Measurements from ENCODE around the gene ANKRD52. TPM values are rescaled to one million over a fixed set of nuclear protein-coding genes. Genes with fewer than 3 reads are reported as not detected.
"Not testable (repeated sequence)": the region's sequence is repeated elsewhere in the genome, so short reads cannot be mapped to it uniquely, and the experiment has no call there.

ANKRD52 gene
- polyA plus RNA-seq, 1 experiment = 26.8 TPM

GRCh38 chr12:56297400-56297799 is 39.2 kb upstream of the ANKRD52 start:
- CTCF ChIA-PET = interaction anchor here (0.6 to 1.8 kb wide), 4 partner anchors 12 to 108 kb away, joined by 3 to 6 read pairs (median 4); partner anchors contain the start of genes ANKRD52, IL23A and SMARCC2
- Histone ChIP-seq H3K27me3 (ENCODE audit: control insufficient read depth, insufficient read depth, low read length) (no peaks in the 10 kb centered on the region), H3K36me3 (ENCODE audit: control insufficient read depth, insufficient read depth, low read length) (no peaks in the 10 kb centered on the region), H3K4me3 (ENCODE audit: low read depth, low read length) (no peak overlapping the region)
- no peak for TF ChIP-seq CTCF (IDR thresholded peaks at IDR 0.05; ENCODE audit: insufficient read depth, low read depth, low read length)
- DNase-seq (ENCODE audit: low read depth) = no peak
- POLR2A ChIA-PET = no interaction called here

- Histone ChIP-seq H3K4me3 (ENCODE audit: low read depth, low read length) (no peak overlapping the region), H3K36me3 (ENCODE audit: control insufficient read depth, insufficient read depth, low read length) (no peaks in the 10 kb centered on the region), H3K27me3 (ENCODE audit: control insufficient read depth, insufficient read depth, low read length) (no peaks in the 10 kb centered on the region)
- no peak for DNase-seq (ENCODE audit: low read depth)
- ChIA-PET CTCF (interaction anchor here (0.7 to 1.1 kb wide), 2 partner anchors 12 to 107 kb away, joined by 3 to 4 read pairs; partner anchors contain the start of gene SMARCC2), POLR2A (no interaction called here)
- no peak for TF ChIP-seq CTCF (IDR thresholded peaks at IDR 0.05; ENCODE audit: insufficient read depth, low read depth, low read length)
These were observed 38.1 kb upstream of the ANKRD52 start for GRCh38 chr12:56296295-56296694.

- no peaks in the 10 kb centered on the region for H3K27me3 ChIP-seq (ENCODE audit: control insufficient read depth, insufficient read depth, low read length)
- CTCF ChIA-PET = interaction anchor here (0.8 to 1.1 kb wide), 2 partner anchors 10 to 171 kb away, joined by 3 read pairs; no protein-coding TSS in a partner anchor
- TF ChIP-seq CTCF (IDR thresholded peaks at IDR 0.05; ENCODE audit: insufficient read depth, low read depth, low read length) = no peak
- DNase-seq (ENCODE audit: low read depth) = no peak
- no peaks in the 10 kb centered on the region for H3K36me3 ChIP-seq (ENCODE audit: control insufficient read depth, insufficient read depth, low read length)
- POLR2A ChIA-PET = no interaction called here
- no peak overlapping the region for H3K4me3 ChIP-seq (ENCODE audit: low read depth, low read length)
These were observed 35.6 kb upstream of the ANKRD52 start for GRCh38 chr12:56293795-56294194.

- Histone ChIP-seq H3K4me3 (ENCODE audit: low read depth, low read length) (no peak overlapping the region), H3K27me3 (ENCODE audit: control insufficient read depth, insufficient read depth, low read length) (no peaks in the 10 kb centered on the region), H3K36me3 (ENCODE audit: control insufficient read depth, insufficient read depth, low read length) (peaks cover 6% of the 10 kb centered on the region)
- TF ChIP-seq CTCF (IDR thresholded peaks at IDR 0.05; ENCODE audit: insufficient read depth, low read depth, low read length) = no peak
- POLR2A ChIA-PET = no interaction called here
- no peak for DNase-seq (ENCODE audit: low read depth)
- CTCF ChIA-PET = interaction anchor here (1.3 to 2.1 kb wide), 2 partner anchors 22 to 100 kb away, joined by 4 read pairs; partner anchors contain the start of genes COQ10A and SMARCC2
These were observed 30.7 kb upstream of the ANKRD52 start for GRCh38 chr12:56288705-56289387.

GRCh38 chr12:56286044-56286830 is 28.1 kb upstream of the ANKRD52 start:
- CTCF ChIA-PET = interaction anchor here (0.6 to 2.4 kb wide), 7 partner anchors 11 to 97 kb away, joined by 3 to 10 read pairs (median 3); partner anchors contain the start of gene SMARCC2
- POLR2A ChIA-PET = no interaction called here
- Histone ChIP-seq H3K27me3 (ENCODE audit: control insufficient read depth, insufficient read depth, low read length) (no peaks in the 10 kb centered on the region), H3K4me3 (ENCODE audit: low read depth, low read length) (no peak overlapping the region), H3K36me3 (ENCODE audit: control insufficient read depth, insufficient read depth, low read length) (peaks cover 10% of the 10 kb centered on the region)
- TF ChIP-seq CTCF (IDR thresholded peaks at IDR 0.05; ENCODE audit: insufficient read depth, low read depth, low read length) = no peak
- no peak for DNase-seq (ENCODE audit: low read depth)

GRCh38 chr12:56284263-56284662 is 26.1 kb upstream of the ANKRD52 start:
- peaks cover 10% of the 10 kb centered on the region for H3K36me3 ChIP-seq (ENCODE audit: control insufficient read depth, insufficient read depth, low read length)
- DNase-seq (ENCODE audit: low read depth); H3K4me3 ChIP-seq (ENCODE audit: low read depth, low read length); H3K27me3 ChIP-seq (ENCODE audit: control insufficient read depth, insufficient read depth, low read length); POLR2A ChIA-PET: not testable (repeated sequence)
- CTCF ChIA-PET = interaction anchor here (0.6 to 0.9 kb wide), 4 partner anchors 9 to 312 kb away, joined by 3 read pairs; partner anchors contain the start of gene ANKRD52

All from BJ (cell line).